MM.1S (cell line): ENCODE data around the gene HGF.

ENCODE experiments used
- EZH2 ChIP-seq: fragments of 300-600 bp; sonication (generic); optimal IDR thresholded peaks from 2 replicates; pipeline ENCODE3; 2017; ENCODE audit warnings: low read depth, mild to moderate bottlenecking, antibody characterized with exemption, low read length, mixed read lengths
- EZH2phosphoT487 ChIP-seq: fragments of 300-600 bp; sonication (generic); IDR thresholded peaks from 2 replicates; pipeline ENCODE4 v1.6.1; 2018; ENCODE audit warnings: antibody characterized with exemption, low read length
- TF ChIP-seq, protein P1 (sequence below): fragments of 300-600 bp; sonication (generic); IDR thresholded peaks from 2 replicates; pipeline ENCODE4 v1.5.1; 2016; ENCODE audit warnings: antibody characterized with exemption, low read length, mixed read lengths

DNA sequence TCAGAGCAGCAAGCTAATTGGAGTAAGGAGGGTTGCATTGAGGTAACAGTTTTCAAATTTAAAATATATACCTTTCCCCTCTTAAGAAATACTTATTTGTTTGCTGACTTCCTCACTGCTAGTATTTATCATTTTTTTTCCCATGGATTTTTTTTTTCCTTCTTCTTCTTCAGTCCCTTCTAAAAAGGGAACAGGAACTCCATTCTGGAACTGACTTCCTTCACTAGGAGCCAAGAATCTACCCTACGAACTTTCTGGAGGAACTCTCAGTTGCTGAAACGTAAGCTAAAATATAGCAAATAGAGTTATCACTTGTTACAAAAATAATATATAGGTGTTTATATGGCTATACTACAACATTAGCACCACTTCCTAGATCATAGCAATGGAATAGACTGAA, 95.4 kb downstream of the HGF start:
- TF ChIP-seq, protein P1, sequence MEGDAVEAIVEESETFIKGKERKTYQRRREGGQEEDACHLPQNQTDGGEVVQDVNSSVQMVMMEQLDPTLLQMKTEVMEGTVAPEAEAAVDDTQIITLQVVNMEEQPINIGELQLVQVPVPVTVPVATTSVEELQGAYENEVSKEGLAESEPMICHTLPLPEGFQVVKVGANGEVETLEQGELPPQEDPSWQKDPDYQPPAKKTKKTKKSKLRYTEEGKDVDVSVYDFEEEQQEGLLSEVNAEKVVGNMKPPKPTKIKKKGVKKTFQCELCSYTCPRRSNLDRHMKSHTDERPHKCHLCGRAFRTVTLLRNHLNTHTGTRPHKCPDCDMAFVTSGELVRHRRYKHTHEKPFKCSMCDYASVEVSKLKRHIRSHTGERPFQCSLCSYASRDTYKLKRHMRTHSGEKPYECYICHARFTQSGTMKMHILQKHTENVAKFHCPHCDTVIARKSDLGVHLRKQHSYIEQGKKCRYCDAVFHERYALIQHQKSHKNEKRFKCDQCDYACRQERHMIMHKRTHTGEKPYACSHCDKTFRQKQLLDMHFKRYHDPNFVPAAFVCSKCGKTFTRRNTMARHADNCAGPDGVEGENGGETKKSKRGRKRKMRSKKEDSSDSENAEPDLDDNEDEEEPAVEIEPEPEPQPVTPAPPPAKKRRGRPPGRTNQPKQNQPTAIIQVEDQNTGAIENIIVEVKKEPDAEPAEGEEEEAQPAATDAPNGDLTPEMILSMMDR, result no peak
- TF ChIP-seq EZH2 (no peak), EZH2phosphoT487 (no peak)
